GM19193 (cell line): Measurements from ENCODE around the gene CMTM6.

ENCODE experiments used
- POLR2A ChIP-seq: IDR thresholded peaks from 4 replicates; pipeline ENCODE4 v1.6.1; 2011; ENCODE audit not compliant: insufficient read depth, insufficient read length; ENCODE audit errors: extremely low read depth

Gene CMTM6

GRCh38 chr3:32506466-32506865 lies 3.8 kb upstream of the CMTM6 start:
- TF ChIP-seq POLR2A: no peak

GRCh38 chr3:32502946-32503286 lies 264 bp upstream of the CMTM6 start:
- TF ChIP-seq POLR2A: no peak

- no peak for TF ChIP-seq POLR2A
Observed at GRCh38 chr3:32501783-32502117, 902 bp downstream of the CMTM6 start.

- TF ChIP-seq POLR2A: no peak
Observed at GRCh38 chr3:32500880-32501782, 1.5 kb downstream of the CMTM6 start.

- TF ChIP-seq POLR2A: no peak
Observed at GRCh38 chr3:32500231-32500630, 2.4 kb downstream of the CMTM6 start.

GRCh38 chr3:32499585-32499984 lies 3.1 kb downstream of the CMTM6 start:
- TF ChIP-seq POLR2A: no peak

GRCh38 chr3:32498992-32499391 lies 3.7 kb downstream of the CMTM6 start:
- TF ChIP-seq POLR2A: no peak

GRCh38 chr3:32498252-32498651 lies 4.4 kb downstream of the CMTM6 start:
- TF ChIP-seq POLR2A: no peak

- TF ChIP-seq POLR2A: no peak
Observed at GRCh38 chr3:32495609-32496008, 7.0 kb downstream of the CMTM6 start.

GRCh38 chr3:32495085-32495484 lies 7.6 kb downstream of the CMTM6 start:
- TF ChIP-seq POLR2A: no peak

- TF ChIP-seq POLR2A: no peak
Observed at GRCh38 chr3:32493437-32494414, 8.9 kb downstream of the CMTM6 start.

GRCh38 chr3:32492684-32493436 lies 9.8 kb downstream of the CMTM6 start:
- TF ChIP-seq POLR2A: no peak

GRCh38 chr3:32488474-32489008 lies 14.1 kb downstream of the CMTM6 start:
- no peak for TF ChIP-seq POLR2A

- TF ChIP-seq POLR2A: no peak
Observed at GRCh38 chr3:32487781-32488473, 14.7 kb downstream of the CMTM6 start.

GRCh38 chr3:32484436-32484835 lies 18.2 kb downstream of the CMTM6 start:
- no peak for TF ChIP-seq POLR2A

GRCh38 chr3:32483772-32484171 lies 18.9 kb downstream of the CMTM6 start:
- TF ChIP-seq POLR2A: no peak
